AG10803 (cell line): Measurements from ENCODE around the gene ATF7IP.

Source experiments
- DNase-seq: peaks from one replicate; pipeline ENCODE4 v3.0.0; 2010; ENCODE audit warnings: low read depth
- H3K4me3 ChIP-seq: 2 replicates; pipeline ENCODE4 v1.5.1; 2011; ENCODE audit warnings: mild to moderate bottlenecking, low read length, control low read depth
- CTCF ChIP-seq: conservative IDR thresholded peaks from 2 replicates; pipeline ENCODE4 v1.5.1; 2011; ENCODE audit warnings: mild to moderate bottlenecking, low read length, control low read depth, inconsistent platforms

The ATF7IP gene

GRCh38 chr12:14540801-14541462, 175.4 kb downstream of the ATF7IP start:
- no peak for TF ChIP-seq CTCF
- DNase-seq = no peak
- H3K4me3 ChIP-seq = no peak overlapping the region

- TF ChIP-seq CTCF = no peak
- DNase-seq = no peak
- no peak overlapping the region for H3K4me3 ChIP-seq
Observed at GRCh38 chr12:14545144-14546124, 180.0 kb downstream of the ATF7IP start.

DNA sequence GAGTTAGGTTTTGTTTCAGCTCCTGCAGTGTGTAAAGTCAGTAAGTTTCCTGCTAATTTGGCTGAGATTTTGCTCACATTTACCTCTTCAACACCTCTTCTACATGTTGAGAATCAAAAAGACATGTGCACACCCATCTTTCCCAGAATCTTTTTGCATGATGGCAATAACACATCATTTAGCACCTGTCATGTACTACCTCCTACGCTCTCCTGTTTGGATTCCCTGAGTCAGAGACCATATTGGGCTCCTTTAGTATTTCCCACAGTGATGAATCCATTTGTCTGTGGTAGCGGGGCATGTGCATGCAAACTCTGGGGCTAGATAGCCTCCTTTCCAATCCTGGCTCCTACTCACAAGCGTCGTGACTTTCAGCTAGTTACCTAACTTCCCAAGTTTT, 182.1 kb downstream of the ATF7IP start:
- no peak for TF ChIP-seq CTCF
- no peak overlapping the region for H3K4me3 ChIP-seq
- DNase-seq = no peak

GRCh38 chr12:14548609-14549008, 183.1 kb downstream of the ATF7IP start:
- H3K4me3 ChIP-seq = no peak overlapping the region
- no peak for DNase-seq
- TF ChIP-seq CTCF = no peak
